Liver (tissue), 9 donors: Measurements from ENCODE around the gene CCKAR. TPM values are rescaled to one million over a fixed set of nuclear protein-coding genes. Genes with fewer than 3 reads are reported as not detected.

ENCODE experiments used
- DNase-seq: peaks from one replicate; pipeline ENCODE4 v3.0.0-alpha.2; 2017; ENCODE audit warnings: low spot score
- H3K27ac ChIP-seq, 2 donors: one replicate each; pipeline ENCODE4 v1.7.0; 2013; ENCODE audit warnings: inconsistent platforms in 2 of 2, low read length in 2 of 2, control low read depth in 1 of 2, low read depth in 1 of 2, mild to moderate bottlenecking in 1 of 2
- H3K27me3 ChIP-seq, 4 donors: one replicate each; pipeline versions ENCODE4 v1.6.1 to v1.7.0; 2013; ENCODE audit warnings: low read length in 3 of 4, inconsistent platforms in 1 of 4, mild to moderate bottlenecking in 1 of 4, moderate library complexity in 1 of 4; ENCODE audit not compliant: control insufficient read depth in 4 of 4, insufficient read depth in 4 of 4
- H3K36me3 ChIP-seq, 4 donors: one replicate each; pipeline versions ENCODE4 v1.6.1 to v1.7.0; 2013; ENCODE audit warnings: low read length in 3 of 4, mild to moderate bottlenecking in 3 of 4, low read depth in 1 of 4, moderate library complexity in 1 of 4; ENCODE audit not compliant: control insufficient read depth in 4 of 4, insufficient read depth in 3 of 4
- H3K4me1 ChIP-seq, 4 donors: one replicate each; pipeline versions ENCODE4 v1.6.1 to v1.7.0; 2013; ENCODE audit warnings: low read length in 3 of 4, mild to moderate bottlenecking in 3 of 4, moderate library complexity in 1 of 4; ENCODE audit not compliant: control insufficient read depth in 4 of 4, insufficient read depth in 4 of 4
- H3K4me3 ChIP-seq, 3 donors: one replicate each; pipeline versions ENCODE4 v1.6.1 to v1.7.0; 2013; ENCODE audit warnings: low read length in 3 of 3, control low read depth in 1 of 3, low read depth in 1 of 3, mild to moderate bottlenecking in 1 of 3
- H3K9ac ChIP-seq, 2 donors: one replicate each; pipeline ENCODE4 v1.7.0; 2013; ENCODE audit warnings: low read length in 2 of 2, mild to moderate bottlenecking in 2 of 2, moderate library complexity in 2 of 2, control low read depth in 1 of 2, low read depth in 1 of 2
- H3K9me3 ChIP-seq, 4 donors: one replicate each; pipeline versions ENCODE4 v1.6.1 to v1.7.0; 2013; ENCODE audit warnings: low read length in 3 of 4; ENCODE audit not compliant: control insufficient read depth in 4 of 4
- ATF3 ChIP-seq: IDR thresholded peaks from 2 replicates; pipeline ENCODE4 v1.6.1; 2016; ENCODE audit warnings: antibody characterized with exemption
- EGR1 ChIP-seq, 2 donors: IDR thresholded peaks; 2 replicates each; pipeline ENCODE4 v1.6.1; 2016 to 2018; ENCODE audit warnings: antibody characterized with exemption in 2 of 2, low read depth in 2 of 2
- FOXA1 ChIP-seq: IDR thresholded peaks from 2 replicates; pipeline ENCODE4 v1.6.1; 2016; ENCODE audit warnings: antibody characterized with exemption
- FOXA2 ChIP-seq: IDR thresholded peaks from 2 replicates; pipeline ENCODE4 v1.6.1; 2016; ENCODE audit warnings: antibody characterized with exemption
- GABPA ChIP-seq, 2 donors: IDR thresholded peaks in 1 of 2; conservative IDR thresholded peaks in 1 of 2; 2 replicates each; pipeline ENCODE4 v1.6.1; 2016; ENCODE audit warnings: antibody characterized with exemption in 2 of 2, mild to moderate bottlenecking in 1 of 2, moderate library complexity in 1 of 2
- HNF4A ChIP-seq, 2 donors: conservative IDR thresholded peaks; 2 replicates each; pipeline ENCODE4 v1.6.1; 2016; ENCODE audit warnings: antibody characterized with exemption in 2 of 2, mild to moderate bottlenecking in 2 of 2
- HNF4G ChIP-seq: IDR thresholded peaks from 2 replicates; pipeline ENCODE4 v1.6.1; 2016; ENCODE audit warnings: antibody characterized with exemption
- JUND ChIP-seq, 2 donors: IDR thresholded peaks; 2 replicates each; pipeline ENCODE4 v1.6.1; 2016; ENCODE audit warnings: antibody characterized with exemption in 2 of 2
- MAX ChIP-seq: IDR thresholded peaks from 2 replicates; pipeline ENCODE4 v1.6.1; 2016; ENCODE audit warnings: antibody characterized with exemption
- NR2F2 ChIP-seq: IDR thresholded peaks from 2 replicates; pipeline ENCODE4 v1.6.1; 2016; ENCODE audit warnings: antibody characterized with exemption
- RAD21 ChIP-seq, 2 donors: IDR thresholded peaks; 2 replicates each; pipeline ENCODE4 v1.6.1; 2016; ENCODE audit warnings: antibody characterized with exemption in 2 of 2, mild to moderate bottlenecking in 2 of 2
- RXRA ChIP-seq, 2 donors: IDR thresholded peaks; 2 replicates each; pipeline ENCODE4 v1.6.1; 2017 to 2018; ENCODE audit warnings: antibody characterized with exemption in 2 of 2, mild to moderate bottlenecking in 1 of 2
- SP1 ChIP-seq: IDR thresholded peaks from 2 replicates; pipeline ENCODE4 v1.6.1; 2018; ENCODE audit warnings: antibody characterized with exemption, mild to moderate bottlenecking
- TAF1 ChIP-seq: conservative IDR thresholded peaks from 2 replicates; pipeline ENCODE4 v1.6.1; 2016; ENCODE audit warnings: antibody characterized with exemption, mild to moderate bottlenecking
- YY1 ChIP-seq: IDR thresholded peaks from 2 replicates; pipeline ENCODE4 v1.6.1; 2016; ENCODE audit warnings: antibody characterized with exemption, mild to moderate bottlenecking
- WGBS: extraction: QIAGEN DNeasy Blood & Tissue Kit; methylation state at CpG from one replicate; pipeline ENCODE4 v1.1.7; 2013; 5-methylcytosine and 5-hydroxymethylcytosine counted together
- polyA plus RNA-seq, 2 donors: library from polyadenylated mRNA; stranded (reverse) in 1 of 2; unstranded in 1 of 2; fragments of 200-250 nt in 1 of 2; fragments of >200 nt in 1 of 2; fragmentation: Nextera tagmentation in 1 of 2; extraction: Ambion mirVana in 1 of 2; gene quantifications; one replicate each; pipeline versions ENCODE4 v1.2.1 to v1.2.3, GENCODE V29; 2013 to 2015
- total RNA-seq, 2 donors: library from RNA; depleted of rRNA; stranded (reverse); fragments of >200 nt; gene quantifications; one replicate each; pipeline ENCODE4 v1.2.3, GENCODE V29; 2014
- TF ChIP-seq, protein P1 (sequence below): IDR thresholded peaks from 2 replicates; pipeline ENCODE4 v1.6.1; 2016; ENCODE audit warnings: antibody characterized with exemption
- TF ChIP-seq, protein P2 (sequence below): IDR thresholded peaks from 2 replicates; pipeline ENCODE4 v1.6.1; 2016; ENCODE audit warnings: antibody characterized with exemption, mild to moderate bottlenecking
- donor health status: healthy.
- donor health status: healthy.
- donor health status: healthy.
- donor health status: healthy.
- donor health status: healthy.

The CCKAR gene
- total and polyA plus RNA-seq, 4 donors: not detected

- no peak for TF ChIP-seq JUND (IDR thresholded peaks at IDR 0.05)
- TF ChIP-seq RXRA (IDR thresholded peaks at IDR 0.05): no peak
Observed at GRCh38 chr4:26433556-26433955, 56.7 kb downstream of the CCKAR start (continued).

DNA sequence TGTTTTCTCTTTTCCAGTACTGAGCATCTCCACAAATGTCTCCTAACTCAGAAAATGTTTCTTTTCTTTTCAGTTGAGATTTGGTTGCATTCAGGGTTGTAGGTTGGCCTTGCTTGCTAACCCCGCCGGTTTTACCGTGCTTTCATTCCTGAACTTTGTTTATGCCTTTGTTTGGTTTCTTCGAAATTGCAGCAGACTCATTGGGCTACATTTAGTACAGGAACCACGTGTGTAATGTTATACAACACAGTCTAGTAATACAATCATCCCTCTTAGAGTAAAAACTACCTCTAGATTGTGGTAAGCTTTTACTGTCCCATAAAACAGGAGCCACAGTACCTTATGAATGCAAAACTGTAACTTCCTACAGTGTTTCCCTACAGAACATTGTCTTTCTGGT is 57.9 kb downstream of the CCKAR start:
- Histone ChIP-seq H3K4me3 (no peak overlapping the region), H3K27ac (no peak overlapping the region), H3K9me3 (no peaks in the 10 kb centered on the region), H3K27me3 (no peaks in the 10 kb centered on the region), H3K36me3 (peaks cover 7 to 34% (median 20%) of the 10 kb centered on the region in 4 donors), H3K9ac (no peak overlapping the region), H3K4me1 (no peaks in the 10 kb centered on the region)
- no peak for TF ChIP-seq JUND (IDR thresholded peaks at IDR 0.05)
- TF ChIP-seq GABPA (IDR thresholded peaks at IDR 0.05 in 1 of 2, conservative IDR thresholded peaks at IDR 0.05 in 1 of 2): no peak
- TF ChIP-seq SP1: no peak
- TF ChIP-seq RXRA (IDR thresholded peaks at IDR 0.05): no peak
- TF ChIP-seq EGR1 (IDR thresholded peaks at IDR 0.05; ENCODE audit: low read depth in 2 of 2): no peak
- no peak for TF ChIP-seq NR2F2
- TF ChIP-seq HNF4A (conservative IDR thresholded peaks at IDR 0.05): no peak
- TF ChIP-seq FOXA2: no peak
- TF ChIP-seq TAF1: no peak
- TF ChIP-seq, protein P1, sequence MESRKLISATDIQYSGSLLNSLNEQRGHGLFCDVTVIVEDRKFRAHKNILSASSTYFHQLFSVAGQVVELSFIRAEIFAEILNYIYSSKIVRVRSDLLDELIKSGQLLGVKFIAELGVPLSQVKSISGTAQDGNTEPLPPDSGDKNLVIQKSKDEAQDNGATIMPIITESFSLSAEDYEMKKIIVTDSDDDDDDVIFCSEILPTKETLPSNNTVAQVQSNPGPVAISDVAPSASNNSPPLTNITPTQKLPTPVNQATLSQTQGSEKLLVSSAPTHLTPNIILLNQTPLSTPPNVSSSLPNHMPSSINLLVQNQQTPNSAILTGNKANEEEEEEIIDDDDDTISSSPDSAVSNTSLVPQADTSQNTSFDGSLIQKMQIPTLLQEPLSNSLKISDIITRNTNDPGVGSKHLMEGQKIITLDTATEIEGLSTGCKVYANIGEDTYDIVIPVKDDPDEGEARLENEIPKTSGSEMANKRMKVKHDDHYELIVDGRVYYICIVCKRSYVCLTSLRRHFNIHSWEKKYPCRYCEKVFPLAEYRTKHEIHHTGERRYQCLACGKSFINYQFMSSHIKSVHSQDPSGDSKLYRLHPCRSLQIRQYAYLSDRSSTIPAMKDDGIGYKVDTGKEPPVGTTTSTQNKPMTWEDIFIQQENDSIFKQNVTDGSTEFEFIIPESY: no peak
- TF ChIP-seq FOXA1: no peak
- DNase-seq: no peak
- 80% methylated on average over 5 of the region's 5 CpGs for WGBS

GRCh38 chr4:26431461-26432180 is 58.7 kb downstream of the CCKAR start:
- no peak overlapping the region for H3K4me3 ChIP-seq
- H3K9me3 ChIP-seq: no peaks in the 10 kb centered on the region
- H3K27ac ChIP-seq: no peak overlapping the region
- DNase-seq: no peak
- H3K9ac ChIP-seq: no peak overlapping the region
- TF ChIP-seq JUND (IDR thresholded peaks at IDR 0.05) (no peak), FOXA2 (no peak), MAX (no peak), RAD21 (IDR thresholded peaks at IDR 0.05) (no peak), FOXA1 (no peak), TAF1 (no peak), YY1 (no peak), HNF4A (conservative IDR thresholded peaks at IDR 0.05) (no peak), ATF3 (no peak), RXRA (IDR thresholded peaks at IDR 0.05) (no peak), EGR1 (IDR thresholded peaks at IDR 0.05; ENCODE audit: low read depth in 2 of 2) (no peak), NR2F2 (no peak), HNF4G (no peak)
- TF ChIP-seq, protein P2, sequence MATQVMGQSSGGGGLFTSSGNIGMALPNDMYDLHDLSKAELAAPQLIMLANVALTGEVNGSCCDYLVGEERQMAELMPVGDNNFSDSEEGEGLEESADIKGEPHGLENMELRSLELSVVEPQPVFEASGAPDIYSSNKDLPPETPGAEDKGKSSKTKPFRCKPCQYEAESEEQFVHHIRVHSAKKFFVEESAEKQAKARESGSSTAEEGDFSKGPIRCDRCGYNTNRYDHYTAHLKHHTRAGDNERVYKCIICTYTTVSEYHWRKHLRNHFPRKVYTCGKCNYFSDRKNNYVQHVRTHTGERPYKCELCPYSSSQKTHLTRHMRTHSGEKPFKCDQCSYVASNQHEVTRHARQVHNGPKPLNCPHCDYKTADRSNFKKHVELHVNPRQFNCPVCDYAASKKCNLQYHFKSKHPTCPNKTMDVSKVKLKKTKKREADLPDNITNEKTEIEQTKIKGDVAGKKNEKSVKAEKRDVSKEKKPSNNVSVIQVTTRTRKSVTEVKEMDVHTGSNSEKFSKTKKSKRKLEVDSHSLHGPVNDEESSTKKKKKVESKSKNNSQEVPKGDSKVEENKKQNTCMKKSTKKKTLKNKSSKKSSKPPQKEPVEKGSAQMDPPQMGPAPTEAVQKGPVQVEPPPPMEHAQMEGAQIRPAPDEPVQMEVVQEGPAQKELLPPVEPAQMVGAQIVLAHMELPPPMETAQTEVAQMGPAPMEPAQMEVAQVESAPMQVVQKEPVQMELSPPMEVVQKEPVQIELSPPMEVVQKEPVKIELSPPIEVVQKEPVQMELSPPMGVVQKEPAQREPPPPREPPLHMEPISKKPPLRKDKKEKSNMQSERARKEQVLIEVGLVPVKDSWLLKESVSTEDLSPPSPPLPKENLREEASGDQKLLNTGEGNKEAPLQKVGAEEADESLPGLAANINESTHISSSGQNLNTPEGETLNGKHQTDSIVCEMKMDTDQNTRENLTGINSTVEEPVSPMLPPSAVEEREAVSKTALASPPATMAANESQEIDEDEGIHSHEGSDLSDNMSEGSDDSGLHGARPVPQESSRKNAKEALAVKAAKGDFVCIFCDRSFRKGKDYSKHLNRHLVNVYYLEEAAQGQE: no peak
- TF ChIP-seq, protein P1: no peak
- WGBS: 95% methylated on average over 2 of the region's 2 CpGs
- no peaks in the 10 kb centered on the region for H3K27me3 ChIP-seq
- H3K36me3 ChIP-seq: peaks cover 7 to 34% (median 20%) of the 10 kb centered on the region in 4 donors
- H3K4me1 ChIP-seq: no peaks in the 10 kb centered on the region
